CD1c-positive myeloid dendritic cell (primary cell): Measurements from ENCODE around the gene ADCY4.
A peak's percentile ranks its signal among the peaks of the same experiment; 100 is the strongest.

Source experiments
- DNase-seq: peaks from one replicate; pipeline ENCODE4 v3.0.0-alpha.2; 2016; ENCODE audit errors: extremely low spot score

Gene ADCY4

GRCh38 chr14:24298892-24299254 lies 36.0 kb downstream of the ADCY4 start:
- DNase-seq: no peak

- DNase-seq: no peak
These were observed 37.5 kb downstream of the ADCY4 start for GRCh38 chr14:24297190-24297964.

DNA sequence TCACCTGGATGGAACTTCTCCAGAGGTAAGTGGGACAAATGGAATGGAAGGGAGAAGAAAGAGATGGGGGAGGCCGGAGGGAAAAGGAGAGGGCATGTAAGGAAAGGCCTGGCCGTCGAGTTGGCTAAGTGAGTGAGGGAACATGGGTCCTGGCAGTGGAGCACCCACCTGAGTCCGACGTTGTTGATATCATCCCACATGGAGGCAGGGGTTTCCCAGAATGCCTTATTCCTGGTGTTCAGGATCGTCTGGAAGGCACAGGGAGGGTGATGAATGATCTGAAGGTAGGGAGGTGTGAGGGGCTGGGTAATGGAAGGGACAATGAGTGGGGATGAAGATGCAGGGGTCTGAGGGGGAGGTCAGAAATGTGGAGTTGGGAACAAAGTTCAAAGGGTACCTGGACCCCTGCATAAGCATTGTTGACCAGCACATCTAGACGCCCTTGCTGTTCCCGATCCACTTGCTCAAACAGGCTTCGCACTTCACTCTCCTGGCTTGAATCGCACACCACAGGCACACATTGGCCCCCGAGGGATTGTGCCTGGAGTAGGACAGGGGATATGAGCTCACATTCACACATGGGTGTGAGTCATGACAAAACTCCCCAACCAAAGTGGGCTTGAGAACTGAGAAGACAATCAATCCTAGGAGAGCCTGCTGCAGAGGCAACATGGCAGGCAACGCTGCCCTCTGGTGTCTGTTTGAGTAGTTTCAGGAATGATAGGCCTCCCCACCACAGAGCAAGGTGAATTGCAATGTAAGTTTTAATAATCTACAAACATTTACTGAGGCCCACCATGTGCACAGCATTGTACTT lies 38.3 kb downstream of the ADCY4 start:
- peak; percentile 83 for DNase-seq

DNA sequence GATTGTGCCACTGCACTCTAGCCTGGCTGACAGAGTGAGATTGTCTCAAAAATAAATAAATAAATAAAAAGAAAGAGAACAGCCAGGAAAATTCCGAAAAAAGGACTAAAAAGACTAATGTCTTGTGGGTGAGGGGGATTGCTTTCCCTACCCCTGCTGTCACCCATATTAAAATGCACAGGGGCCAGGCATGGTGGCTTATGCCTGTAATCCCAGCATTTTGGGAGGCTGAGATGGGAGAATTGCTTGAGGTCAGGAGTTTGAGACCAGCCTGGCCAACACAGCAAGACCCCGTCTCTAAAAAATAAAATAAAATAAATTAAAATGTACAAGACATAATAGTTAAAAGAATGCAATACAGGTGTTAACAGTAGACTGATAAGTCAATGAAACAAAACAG lies 41.3 kb downstream of the ADCY4 start:
- DNase-seq: no peak

- no peak for DNase-seq
These were observed 42.6 kb downstream of the ADCY4 start for GRCh38 chr14:24292118-24292807.

DNA sequence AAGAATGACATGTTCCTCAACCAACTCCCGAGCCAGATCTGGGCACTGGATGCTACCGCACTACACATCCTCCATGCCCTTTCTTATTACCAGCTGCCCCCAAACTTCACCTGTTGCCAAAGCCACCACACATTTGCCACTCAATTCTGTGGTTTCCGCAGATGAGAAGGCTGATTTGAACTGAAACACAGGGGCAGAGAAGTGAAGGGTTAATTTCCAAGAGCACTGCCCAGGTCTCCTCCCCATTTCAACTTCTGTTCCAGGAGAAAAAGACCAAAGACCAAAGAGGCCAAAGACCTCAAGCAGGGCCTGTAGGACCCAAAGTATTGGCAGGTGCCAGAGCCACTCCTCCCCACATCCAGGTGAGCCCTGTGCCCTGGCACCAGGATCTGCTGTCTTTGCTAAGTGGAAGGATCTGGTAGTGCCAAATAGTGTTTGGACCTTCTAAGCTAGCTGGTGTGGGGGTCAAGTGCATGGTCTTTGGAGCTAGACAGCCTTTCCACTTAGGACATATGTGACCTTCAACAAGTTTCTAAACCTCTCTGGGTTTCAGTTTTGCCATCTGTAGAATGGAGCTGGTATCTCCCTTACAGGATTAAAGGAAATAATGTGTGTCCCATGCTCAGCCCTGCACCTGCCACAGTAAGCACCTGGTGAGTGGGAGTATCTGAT lies 43.3 kb downstream of the ADCY4 start:
- no peak for DNase-seq

- no peak for DNase-seq
These were observed 44.1 kb downstream of the ADCY4 start for GRCh38 chr14:24290746-24291145.

GRCh38 chr14:24289649-24290280 lies 45.1 kb downstream of the ADCY4 start:
- no peak for DNase-seq

DNA sequence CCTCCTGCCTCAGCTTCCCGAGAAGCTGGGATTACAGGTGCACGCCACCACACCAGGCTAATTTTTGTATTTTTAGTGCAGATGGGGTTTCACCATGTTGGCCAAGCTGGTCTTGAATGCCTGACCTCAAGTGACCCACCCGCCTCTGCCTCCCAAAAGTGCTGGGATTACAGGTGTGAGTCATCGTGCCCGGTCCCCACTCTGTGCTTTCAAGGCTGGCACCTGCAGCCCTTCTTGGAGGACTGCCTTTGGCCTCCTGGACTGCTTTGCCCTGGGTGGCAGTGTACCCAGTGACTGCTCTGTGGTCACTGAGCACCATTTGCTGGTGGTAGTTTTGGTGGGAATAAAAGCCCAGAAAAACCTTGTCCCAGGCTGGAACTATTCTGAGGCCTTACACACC lies 47.9 kb downstream of the ADCY4 start:
- DNase-seq: no peak

GRCh38 chr14:24285351-24285750 lies 49.5 kb downstream of the ADCY4 start:
- DNase-seq: no peak

GRCh38 chr14:24284501-24285035 lies 50.3 kb downstream of the ADCY4 start:
- no peak for DNase-seq

- DNase-seq: no peak
These were observed 50.9 kb downstream of the ADCY4 start for GRCh38 chr14:24283796-24284460.

DNA sequence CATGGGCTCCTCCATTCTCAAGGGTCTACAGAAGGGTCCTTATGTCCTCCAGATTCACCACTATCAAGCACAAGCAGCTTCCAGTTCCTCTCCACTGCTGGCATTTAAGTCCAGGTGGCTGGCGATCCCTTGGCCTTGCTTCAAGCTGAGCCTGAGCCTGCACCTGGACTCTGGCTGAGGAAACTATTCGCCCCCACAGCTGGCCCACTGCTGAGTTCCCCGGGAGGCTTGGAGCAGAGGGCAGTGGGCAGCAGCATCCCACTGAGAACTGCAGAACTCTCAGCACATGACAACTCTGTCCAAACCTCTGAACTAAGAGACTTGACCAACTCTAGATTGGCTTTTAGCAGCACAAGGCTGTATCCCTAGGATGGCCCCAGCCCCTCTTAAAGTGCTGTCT lies 52.1 kb downstream of the ADCY4 start:
- DNase-seq: no peak

- DNase-seq: peak; percentile 33
These were observed 53.2 kb downstream of the ADCY4 start for GRCh38 chr14:24281636-24282035.

- no peak for DNase-seq
These were observed 53.9 kb downstream of the ADCY4 start for GRCh38 chr14:24280797-24281460.

DNA sequence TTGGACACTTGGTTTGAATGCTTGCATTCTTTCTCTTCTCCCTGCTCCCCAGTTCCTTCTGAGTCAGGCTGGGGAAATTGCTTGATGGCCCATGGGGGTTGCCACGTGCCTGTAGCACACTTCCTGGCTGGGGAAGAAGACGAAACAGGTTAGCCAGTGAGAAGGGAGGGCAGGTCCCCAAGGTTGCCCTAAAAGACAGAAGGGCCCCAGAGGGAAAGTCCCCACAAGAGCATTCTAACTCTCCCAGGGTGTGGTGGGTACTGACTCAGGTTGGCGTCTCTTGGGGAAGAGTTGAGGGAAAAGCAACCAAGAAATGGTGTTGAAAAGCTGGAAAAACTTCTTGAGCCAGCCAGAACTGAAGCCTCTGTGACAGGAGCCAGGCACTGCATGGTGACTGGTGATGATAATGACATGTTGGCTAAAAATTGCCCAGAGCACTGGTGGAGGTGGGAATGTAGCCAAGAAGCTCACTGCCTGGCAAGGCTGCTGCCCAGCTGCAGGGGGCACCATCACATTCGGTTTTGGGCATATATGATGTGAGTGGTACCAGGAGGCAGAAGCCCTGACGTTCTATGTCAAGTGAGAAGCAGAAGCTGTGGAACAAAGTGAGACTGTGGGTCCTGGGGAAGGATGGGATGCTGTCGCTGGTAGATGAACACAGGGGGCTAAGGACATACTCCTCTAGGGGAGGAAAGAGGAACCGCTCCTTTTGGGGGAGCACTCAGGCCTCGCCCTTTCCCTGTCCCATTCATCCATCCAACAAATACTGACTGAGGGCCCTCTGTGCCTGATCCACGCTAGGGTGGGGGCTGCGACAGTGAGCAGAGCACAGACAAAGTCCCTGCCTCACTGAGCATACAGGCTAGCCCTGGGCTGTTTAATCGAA lies 55.3 kb downstream of the ADCY4 start:
- DNase-seq: peak; percentile 47

DNA sequence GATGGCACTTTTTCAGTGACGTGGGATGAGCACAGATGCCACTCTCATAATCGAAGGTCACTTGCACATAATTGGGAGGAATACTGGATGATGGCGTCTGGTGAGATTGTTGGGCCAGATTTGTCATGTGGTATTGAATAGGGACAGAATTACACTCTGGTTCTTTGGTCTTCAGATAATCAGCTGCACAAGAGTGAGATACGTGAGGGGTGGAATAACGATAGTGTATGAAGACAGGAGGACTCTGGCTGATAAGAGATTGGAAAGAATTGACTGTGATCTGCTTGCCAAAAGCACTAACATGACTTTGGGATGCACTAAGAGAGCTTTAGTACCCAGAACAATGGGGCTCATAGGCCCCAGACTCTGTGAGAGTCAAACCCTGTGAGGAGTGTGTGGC lies 56.4 kb downstream of the ADCY4 start:
- no peak for DNase-seq

DNA sequence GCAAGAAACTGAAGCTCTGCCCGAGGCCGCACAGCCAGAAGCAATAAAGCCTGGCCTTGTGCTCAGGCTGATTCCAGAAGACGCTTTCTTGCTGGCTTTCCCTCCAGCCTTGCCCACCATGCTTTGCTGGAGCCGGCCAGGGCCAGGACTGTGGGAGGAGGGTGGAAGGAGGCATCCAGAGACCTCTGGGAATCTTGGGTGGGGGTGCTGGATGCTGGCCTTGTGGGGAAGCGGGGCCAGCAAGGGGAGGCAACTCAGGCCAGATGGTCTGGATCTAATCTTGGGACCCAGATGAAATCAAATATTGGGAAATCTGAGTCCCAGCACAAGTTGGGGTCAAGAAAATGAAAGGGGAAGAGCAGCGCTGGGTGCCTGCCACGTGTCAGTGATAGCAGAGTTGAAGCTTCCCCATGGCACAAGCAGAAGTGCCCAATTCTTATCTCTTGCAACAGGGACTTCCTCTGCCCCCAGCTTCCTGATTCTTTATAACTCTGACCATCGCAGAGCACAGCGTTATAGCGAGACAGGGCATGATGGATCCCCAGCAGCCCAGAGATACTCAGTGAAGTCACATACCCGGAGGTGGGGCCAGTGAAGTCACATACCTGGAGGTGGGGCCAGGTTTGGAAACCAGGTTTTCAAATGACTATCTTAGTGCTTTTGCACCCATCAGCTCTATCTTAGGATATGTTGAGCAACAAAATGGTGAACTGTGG lies 57.1 kb downstream of the ADCY4 start:
- peak; percentile 91 for DNase-seq

- peak; percentile 65 for DNase-seq
These were observed 57.8 kb downstream of the ADCY4 start for GRCh38 chr14:24277071-24277470.
